GM12874 (cell line): ENCODE results near the gene LALBA.

Source experiments
- TF ChIP-seq, protein P1 (sequence below): IDR thresholded peaks from 2 replicates; pipeline ENCODE4 v1.5.1; 2011; ENCODE audit warnings: low read depth, mild to moderate bottlenecking, control low read depth, low read length, moderate library complexity; ENCODE audit not compliant: insufficient read depth

Gene LALBA

DNA sequence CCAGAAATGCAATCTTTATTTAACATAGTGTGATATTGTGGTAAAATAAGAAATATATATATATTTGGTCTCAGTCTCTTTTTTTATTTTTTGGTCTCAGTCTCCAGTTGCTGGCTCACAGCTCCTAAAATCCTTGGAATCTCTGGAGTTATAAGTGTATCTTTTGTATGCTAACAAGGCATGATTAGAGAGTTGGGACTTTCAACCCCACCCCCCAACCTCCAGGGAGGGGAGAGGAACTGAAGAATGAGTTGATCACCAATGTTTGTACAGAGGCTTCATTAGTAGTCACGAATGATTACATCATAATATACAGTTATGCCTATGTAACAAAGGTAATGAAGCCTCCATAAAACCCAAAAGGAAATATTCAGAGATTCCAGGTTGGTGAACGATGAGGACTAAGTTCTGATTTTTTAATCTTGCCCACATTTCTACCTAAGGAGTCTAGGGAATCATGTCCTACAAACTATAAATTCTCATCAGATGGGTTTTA lies 22.8 kb upstream of the LALBA start:
- TF ChIP-seq, protein P1, sequence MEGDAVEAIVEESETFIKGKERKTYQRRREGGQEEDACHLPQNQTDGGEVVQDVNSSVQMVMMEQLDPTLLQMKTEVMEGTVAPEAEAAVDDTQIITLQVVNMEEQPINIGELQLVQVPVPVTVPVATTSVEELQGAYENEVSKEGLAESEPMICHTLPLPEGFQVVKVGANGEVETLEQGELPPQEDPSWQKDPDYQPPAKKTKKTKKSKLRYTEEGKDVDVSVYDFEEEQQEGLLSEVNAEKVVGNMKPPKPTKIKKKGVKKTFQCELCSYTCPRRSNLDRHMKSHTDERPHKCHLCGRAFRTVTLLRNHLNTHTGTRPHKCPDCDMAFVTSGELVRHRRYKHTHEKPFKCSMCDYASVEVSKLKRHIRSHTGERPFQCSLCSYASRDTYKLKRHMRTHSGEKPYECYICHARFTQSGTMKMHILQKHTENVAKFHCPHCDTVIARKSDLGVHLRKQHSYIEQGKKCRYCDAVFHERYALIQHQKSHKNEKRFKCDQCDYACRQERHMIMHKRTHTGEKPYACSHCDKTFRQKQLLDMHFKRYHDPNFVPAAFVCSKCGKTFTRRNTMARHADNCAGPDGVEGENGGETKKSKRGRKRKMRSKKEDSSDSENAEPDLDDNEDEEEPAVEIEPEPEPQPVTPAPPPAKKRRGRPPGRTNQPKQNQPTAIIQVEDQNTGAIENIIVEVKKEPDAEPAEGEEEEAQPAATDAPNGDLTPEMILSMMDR: no peak

DNA sequence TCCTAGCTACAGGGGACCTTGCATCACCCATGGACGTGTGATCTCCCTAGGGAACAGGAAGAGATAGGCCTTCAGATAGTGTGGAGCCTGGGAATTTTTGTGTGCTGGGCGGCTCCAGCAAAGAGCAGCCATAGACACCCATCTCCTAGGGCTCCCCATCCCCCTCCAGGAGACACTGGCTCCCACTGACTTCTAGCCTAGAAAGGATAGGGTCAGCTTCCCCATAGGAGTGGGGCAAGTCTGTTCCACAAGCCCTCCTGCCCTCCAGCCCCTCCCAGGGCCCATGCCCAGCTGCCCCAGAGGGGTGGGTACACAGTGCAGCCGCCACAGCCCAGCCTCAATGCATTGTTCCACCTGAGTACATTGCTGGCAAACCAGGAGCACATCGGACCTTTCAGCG lies 16.5 kb upstream of the LALBA start:
- TF ChIP-seq, protein P1: no peak

DNA sequence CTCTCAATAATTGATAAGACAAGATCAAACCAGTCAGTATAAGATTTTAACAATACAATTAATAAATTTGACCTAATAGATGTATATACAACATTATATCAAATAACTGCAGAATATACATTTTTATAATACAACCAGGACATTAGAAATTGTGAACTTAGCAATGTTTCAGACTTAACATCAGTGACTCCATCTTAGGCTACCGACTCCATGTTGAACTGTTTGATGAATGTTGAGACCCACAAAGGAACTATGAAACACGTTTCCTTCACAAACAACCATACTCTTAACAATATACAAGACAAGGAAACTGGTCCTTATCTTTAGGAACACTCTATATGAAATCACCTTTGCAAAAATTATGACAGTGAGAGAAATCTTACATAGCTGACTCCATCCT lies 13.9 kb upstream of the LALBA start:
- TF ChIP-seq, protein P1: no peak

- TF ChIP-seq, protein P1: no peak
Measured at GRCh38 chr12:48580831-48581230, 11.0 kb upstream of the LALBA start.

DNA sequence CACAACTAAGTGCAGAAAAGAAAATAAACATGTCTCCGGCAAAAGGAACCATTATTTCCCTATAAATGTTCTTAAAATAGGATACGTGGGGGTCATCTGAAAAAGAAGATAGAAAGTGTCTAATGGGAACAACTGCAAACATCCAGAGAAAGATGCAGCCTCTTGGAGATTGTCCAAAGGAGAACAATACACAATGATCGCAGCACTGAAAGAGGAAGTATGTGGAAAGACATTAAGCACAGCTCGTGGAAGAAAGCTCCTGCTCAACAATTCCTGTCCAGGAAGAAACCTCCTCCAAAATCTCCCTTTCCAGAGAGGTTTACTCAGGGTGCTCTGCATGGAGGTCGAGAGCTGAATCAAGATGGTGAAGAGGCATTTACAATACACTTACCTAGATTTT lies 2.5 kb upstream of the LALBA start:
- TF ChIP-seq, protein P1: no peak

- TF ChIP-seq, protein P1: no peak
Measured at GRCh38 chr12:48567731-48568130, 2.1 kb downstream of the LALBA start.

GRCh38 chr12:48557919-48558318 lies 11.9 kb downstream of the LALBA start:
- TF ChIP-seq, protein P1: no peak
